Cardiac fibroblast (primary cell): ENCODE results near the gene STEAP1B.
"Not testable (repeated sequence)": the region's sequence is repeated elsewhere in the genome, so short reads cannot be mapped to it uniquely, and the experiment has no call there.

ENCODE experiments used
- DNase-seq, 2 donors: peaks; one replicate each; pipeline versions ENCODE4 v3.0.0 to v3.0.0-alpha.2; 2010; ENCODE audit warnings: low read depth in 2 of 2
- H3K4me3 ChIP-seq, 2 donors: replicated peaks in 1 of 2; 1 replicate in 1 of 2; 2 replicates in 1 of 2; pipeline ENCODE4 v1.5.1; 2011; ENCODE audit warnings: low read depth in 2 of 2, low read length in 2 of 2, mild to moderate bottlenecking in 2 of 2, moderate library complexity in 1 of 2
- TF ChIP-seq, protein P1 (sequence below): IDR thresholded peaks from one replicate; pipeline ENCODE4 v1.5.1; 2011; ENCODE audit warnings: low read depth, mild to moderate bottlenecking, low read length, inconsistent platforms

STEAP1B gene

DNA sequence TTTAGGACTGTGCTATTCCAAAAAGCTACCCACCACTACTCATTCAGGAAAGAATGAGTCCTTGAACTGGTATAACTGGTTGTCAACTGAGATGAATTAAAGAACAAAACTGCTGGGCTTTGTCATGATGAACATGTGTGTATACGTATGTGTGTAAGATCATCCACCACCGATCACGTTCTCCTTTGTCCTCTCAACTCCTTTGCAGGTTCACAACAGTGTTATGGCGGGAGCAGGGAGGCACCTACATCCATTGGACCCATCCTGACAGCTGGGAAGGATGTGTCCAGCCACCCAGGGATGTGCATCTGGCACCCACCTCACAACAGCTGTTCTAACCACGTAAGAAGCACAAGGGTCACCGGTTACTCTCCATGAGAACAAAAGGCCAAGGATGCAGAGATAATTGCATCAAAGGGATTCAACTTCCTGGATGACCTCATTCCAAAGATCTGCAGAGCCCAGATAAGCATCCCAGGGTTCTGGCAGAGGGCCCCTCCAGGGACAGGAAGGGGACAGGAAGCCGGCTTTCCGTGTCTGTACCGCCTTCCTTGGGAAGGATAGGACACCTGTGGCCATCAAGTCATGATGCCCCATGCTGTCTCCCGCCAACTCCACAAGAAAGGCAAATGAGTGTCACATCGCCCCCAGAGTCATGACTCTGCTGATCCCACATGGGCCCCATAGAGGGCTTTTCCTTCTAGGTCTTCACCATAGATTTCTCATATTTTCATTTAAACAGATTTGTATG is 66.1 kb downstream of the STEAP1B start:
- TF ChIP-seq, protein P1, sequence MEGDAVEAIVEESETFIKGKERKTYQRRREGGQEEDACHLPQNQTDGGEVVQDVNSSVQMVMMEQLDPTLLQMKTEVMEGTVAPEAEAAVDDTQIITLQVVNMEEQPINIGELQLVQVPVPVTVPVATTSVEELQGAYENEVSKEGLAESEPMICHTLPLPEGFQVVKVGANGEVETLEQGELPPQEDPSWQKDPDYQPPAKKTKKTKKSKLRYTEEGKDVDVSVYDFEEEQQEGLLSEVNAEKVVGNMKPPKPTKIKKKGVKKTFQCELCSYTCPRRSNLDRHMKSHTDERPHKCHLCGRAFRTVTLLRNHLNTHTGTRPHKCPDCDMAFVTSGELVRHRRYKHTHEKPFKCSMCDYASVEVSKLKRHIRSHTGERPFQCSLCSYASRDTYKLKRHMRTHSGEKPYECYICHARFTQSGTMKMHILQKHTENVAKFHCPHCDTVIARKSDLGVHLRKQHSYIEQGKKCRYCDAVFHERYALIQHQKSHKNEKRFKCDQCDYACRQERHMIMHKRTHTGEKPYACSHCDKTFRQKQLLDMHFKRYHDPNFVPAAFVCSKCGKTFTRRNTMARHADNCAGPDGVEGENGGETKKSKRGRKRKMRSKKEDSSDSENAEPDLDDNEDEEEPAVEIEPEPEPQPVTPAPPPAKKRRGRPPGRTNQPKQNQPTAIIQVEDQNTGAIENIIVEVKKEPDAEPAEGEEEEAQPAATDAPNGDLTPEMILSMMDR = no peak
- no peak overlapping the region for H3K4me3 ChIP-seq
- peak; percentile 31 to 84 for DNase-seq

DNA sequence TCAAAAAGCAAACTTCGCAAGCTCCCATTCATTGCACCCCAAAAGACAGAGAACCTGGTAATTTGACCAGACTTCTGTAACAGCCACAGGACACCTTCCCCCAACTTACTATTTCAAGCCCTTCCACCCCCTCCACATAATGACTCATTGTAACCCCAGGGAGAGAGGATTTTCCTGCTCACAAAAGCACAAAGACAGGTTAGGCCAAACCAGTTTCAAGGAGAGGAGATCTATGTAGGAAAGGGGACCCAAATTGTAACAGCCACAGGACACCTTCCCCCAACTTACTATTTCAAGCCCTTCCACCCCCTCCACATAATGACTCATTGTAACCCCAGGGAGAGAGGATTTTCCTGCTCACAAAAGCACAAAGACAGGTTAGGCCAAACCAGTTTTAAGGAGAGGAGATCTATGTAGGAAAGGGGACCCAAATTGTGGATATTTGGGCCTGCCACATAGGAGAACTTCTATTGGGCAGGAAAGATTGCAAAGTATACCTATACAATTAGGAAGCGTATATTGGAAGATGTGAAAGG is 66.8 kb downstream of the STEAP1B start:
- DNase-seq, H3K4me3 ChIP-seq: not testable (repeated sequence)

DNA sequence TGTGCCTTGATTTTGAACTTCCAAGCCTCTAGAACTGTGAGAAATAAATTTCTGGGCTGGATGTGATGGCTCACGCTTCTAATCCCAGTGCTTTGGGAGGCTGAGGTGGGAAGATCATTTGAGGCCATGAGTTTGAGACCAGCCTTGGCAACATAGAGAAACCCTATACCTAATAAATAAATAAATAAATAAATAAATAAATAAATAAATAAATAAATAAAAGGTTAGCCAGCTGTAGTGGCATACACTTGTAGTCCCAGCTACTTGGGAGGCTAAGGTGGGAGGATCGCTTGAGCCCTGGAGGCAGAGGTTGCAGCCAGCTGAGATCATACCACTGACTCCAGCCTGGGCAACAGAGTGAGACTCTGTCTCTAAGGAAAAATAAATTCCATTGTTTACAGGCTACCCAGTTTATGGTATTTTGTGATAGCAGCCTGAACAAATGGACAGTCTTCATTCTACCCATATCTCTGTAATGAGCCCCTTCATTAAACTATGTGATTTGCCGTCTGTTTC is 67.7 kb downstream of the STEAP1B start:
- DNase-seq = no peak
- TF ChIP-seq, protein P1 = no peak
- no peak overlapping the region for H3K4me3 ChIP-seq

DNA sequence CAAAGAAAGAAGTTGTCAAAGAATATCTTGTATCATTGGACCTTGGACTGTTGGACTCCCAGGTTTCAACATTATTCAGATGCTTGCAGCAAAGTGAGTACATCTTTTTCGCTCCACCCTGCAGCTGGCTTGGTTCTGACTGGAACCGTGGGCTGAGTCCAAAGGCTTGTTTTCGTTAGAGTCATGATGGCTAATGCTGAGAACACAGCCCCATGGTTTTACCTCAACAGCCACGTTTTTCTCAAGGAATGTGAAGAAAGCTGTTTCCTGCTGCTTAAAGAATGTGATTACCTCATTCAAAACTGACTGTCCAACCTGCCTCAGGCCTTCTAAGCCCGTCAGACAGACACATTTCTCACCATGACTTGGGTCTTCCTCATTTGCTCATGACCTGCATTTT is 69.5 kb downstream of the STEAP1B start:
- H3K4me3 ChIP-seq = no peak overlapping the region
- TF ChIP-seq, protein P1 = no peak
- peak in 1 of 2 donors; percentile 92 for DNase-seq

DNA sequence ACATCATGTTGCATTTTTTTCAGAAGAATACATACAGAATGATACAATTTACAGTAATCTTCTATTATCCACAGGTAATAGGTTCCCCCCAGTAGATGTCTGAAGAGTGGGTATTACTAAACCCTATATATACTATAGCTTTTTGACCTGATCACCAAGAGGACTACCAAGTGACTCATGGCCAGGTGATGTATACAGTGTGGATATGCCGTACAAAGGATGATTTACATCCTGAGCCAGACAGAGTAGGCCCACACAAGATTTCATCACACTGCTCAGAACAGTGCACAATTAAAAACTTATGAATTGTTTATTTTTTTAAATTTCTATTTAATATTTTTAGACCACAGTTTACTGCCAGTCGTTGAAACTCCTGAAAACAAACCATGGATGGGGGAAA is 70.6 kb downstream of the STEAP1B start:
- no peak overlapping the region for H3K4me3 ChIP-seq
- peak in 1 of 2 donors; percentile 27 for DNase-seq
- TF ChIP-seq, protein P1 = no peak

DNA sequence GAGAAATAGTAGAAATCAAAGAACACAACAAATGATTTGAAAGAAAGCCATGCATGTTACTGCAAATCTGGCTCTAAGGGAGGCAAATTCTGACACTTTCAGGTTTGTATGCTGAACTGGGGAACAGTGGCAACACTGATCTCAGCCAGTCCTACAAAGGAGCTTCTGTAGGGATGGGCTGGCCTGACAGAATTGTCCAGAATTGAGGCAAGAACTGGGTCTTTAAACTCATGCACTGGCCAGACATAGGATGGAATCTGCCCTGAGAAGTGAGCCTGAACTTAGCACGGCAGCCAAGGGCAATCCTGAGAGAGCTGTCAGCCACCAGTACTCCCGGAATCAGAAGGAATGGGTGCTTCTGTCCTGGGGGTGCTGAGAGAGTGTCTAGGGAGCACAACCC is 72.1 kb downstream of the STEAP1B start:
- TF ChIP-seq, protein P1 = no peak
- DNase-seq = no peak
- H3K4me3 ChIP-seq = no peak overlapping the region

DNA sequence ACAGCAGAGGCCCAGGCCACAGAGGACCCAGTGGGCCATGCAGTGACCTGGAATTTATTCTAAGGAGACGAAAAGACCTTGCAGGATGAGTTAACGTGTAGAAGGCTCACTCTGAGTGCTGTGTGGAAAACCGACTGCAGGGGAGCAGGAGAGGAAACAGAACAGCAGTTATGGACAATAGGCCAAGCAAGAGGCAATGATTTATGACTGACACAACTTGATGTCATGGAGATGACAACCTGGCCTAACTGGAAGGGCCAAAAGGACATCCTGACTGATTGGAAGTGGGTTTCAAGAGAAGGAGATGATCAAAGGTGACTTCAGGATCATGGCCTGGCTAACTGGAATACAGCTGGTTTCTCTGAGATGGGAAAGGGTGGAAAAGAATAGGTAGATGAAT is 72.9 kb downstream of the STEAP1B start:
- DNase-seq = no peak
- TF ChIP-seq, protein P1 = no peak
- H3K4me3 ChIP-seq = no peak overlapping the region
